Transverse colon (tissue), 4 donors: ENCODE data around the gene GABARAPL1. TPM values are rescaled to one million over a fixed set of nuclear protein-coding genes. Genes with fewer than 3 reads are reported as not detected.

Experiments used
- DNase-seq: peaks from one replicate; pipeline ENCODE4 v3.0.0-alpha.2; 2019
- H3K27ac ChIP-seq, 4 donors: fragments of 200-600 bp; sonication (generic); 2 replicates each; pipeline ENCODE4 v1.5.1; 2016 to 2018; ENCODE audit warnings: inconsistent platforms in 4 of 4
- H3K27me3 ChIP-seq: fragments of 200-600 bp; sonication (generic); 2 replicates; pipeline ENCODE4 v1.5.1; 2017; ENCODE audit warnings: inconsistent platforms
- H3K36me3 ChIP-seq, 4 donors: fragments of 200-600 bp; sonication (generic); 2 replicates each; pipeline ENCODE4 v1.5.1; 2017 to 2019; ENCODE audit warnings: inconsistent platforms in 4 of 4
- H3K4me1 ChIP-seq, 4 donors: fragments of 200-600 bp; sonication (generic); 2 replicates each; pipeline ENCODE4 v1.5.1; 2017 to 2020; ENCODE audit warnings: inconsistent platforms in 4 of 4
- H3K4me3 ChIP-seq, 4 donors: fragments of 200-600 bp; sonication (generic); 1 replicate in 1 of 4; 2 replicates in 3 of 4; pipeline versions ENCODE4 v1.5.1 to v1.6.1; 2017 to 2019; ENCODE audit warnings: inconsistent platforms in 4 of 4
- H3K9me3 ChIP-seq, 2 donors: fragments of 200-600 bp; sonication (generic); 2 replicates each; pipeline ENCODE4 v1.5.1; 2017 to 2019; ENCODE audit warnings: inconsistent platforms in 2 of 2
- EP300 ChIP-seq: sonication (generic); formaldehyde crosslinking; IDR thresholded peaks from one replicate; pipeline ENCODE4 v1.6.1; 2017; ENCODE audit warnings: antibody characterized with exemption, low read depth
- POLR2A ChIP-seq: fragments of 450-650 bp; IDR thresholded peaks from one replicate; pipeline ENCODE4 v1.6.1; 2016; ENCODE audit warnings: antibody characterized with exemption, mild to moderate bottlenecking, moderate library complexity
- POLR2AphosphoS5 ChIP-seq, 3 donors: sonication (generic); formaldehyde crosslinking; IDR thresholded peaks; one replicate each; pipeline ENCODE4 v1.6.1; 2016; ENCODE audit warnings: antibody characterized with exemption in 3 of 3
- WGBS, 2 donors: methylation state at CpG; one replicate each; pipeline ENCODE4 v1.1.5; 2018; ENCODE audit warnings: low coverage in 1 of 2; 5-methylcytosine and 5-hydroxymethylcytosine counted together
- in situ Hi-C, 4 donors: fragments of 200-750 bp; cut with MboI; loops; one replicate each; pipeline versions ENCODE4 v1.15.0 to v1.15.1; 2017; ENCODE audit warnings: low sequenced_read_pairs in 3 of 4, low pct_ligation_motif_present in 1 of 4, low pct_unique_long_range_greater_than_20kb in 1 of 4
- intact Hi-C: fragments of 100-400 bp; cut with DNase I; formaldehyde crosslinking; loops from one replicate; pipeline ENCODE4 v1.15.1; 2023; ENCODE audit warnings: low total_unique reads
- total RNA-seq, 4 donors: library from RNA; depleted of rRNA; stranded (reverse); fragments of >200 nt; gene quantifications; one replicate each; pipeline ENCODE4 v1.1.0, GENCODE V29; 2016
- TF ChIP-seq, protein P1 (sequence below), 5 experiments: fragments of 200-600 bp in 3 of 5; fragments of 450-650 bp in 2 of 5; sonication (generic) in 3 of 5; IDR thresholded peaks; 1 replicate in 2 of 5; 2 replicates in 3 of 5; pipeline ENCODE4 v1.5.1; 2016 to 2017; ENCODE audit warnings: antibody characterized with exemption in 5 of 5, inconsistent platforms in 3 of 5, mild to moderate bottlenecking in 2 of 5, moderate library complexity in 1 of 5

The GABARAPL1 gene
- total RNA-seq, 4 donors from 2014 or later, result 33.6 to 65.3 (median 59.5) TPM

DNA sequence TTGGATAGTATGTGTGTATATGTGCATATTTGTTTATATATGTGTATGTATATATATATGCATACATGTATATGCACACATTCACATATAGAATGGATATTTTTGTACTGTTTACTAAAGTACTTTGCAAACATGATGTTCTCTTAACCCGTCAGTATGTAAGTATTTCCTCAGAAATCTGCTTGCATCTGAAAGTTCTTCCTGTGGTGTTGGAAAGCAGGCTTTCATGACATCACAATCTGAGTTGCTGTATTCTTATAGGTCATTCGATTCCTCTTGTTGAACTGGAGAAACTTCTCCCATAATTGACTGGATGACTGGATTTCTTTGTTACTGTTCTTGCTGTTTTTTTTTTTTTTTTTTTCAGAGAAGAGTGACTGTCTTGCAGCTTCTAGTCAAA is 29.1 kb downstream of the GABARAPL1 start:
- in situ Hi-C loops (loop anchor here (25.0 kb wide), 3 partner anchors 321 to 1246 kb away; no protein-coding TSS in a partner anchor), intact Hi-C loops (no loop called here)
- 60 to 68% methylated on average over 2 of the region's 2 CpGs for WGBS, 2 donors
- Histone ChIP-seq H3K4me1 (no peaks in the 10 kb centered on the region), H3K27me3 (no peaks in the 10 kb centered on the region), H3K9me3 (no peaks in the 10 kb centered on the region), H3K36me3 (no peaks in the 10 kb centered on the region), H3K4me3 (no peak overlapping the region), H3K27ac (no peak overlapping the region)
- no peak for DNase-seq
- TF ChIP-seq POLR2AphosphoS5 (IDR thresholded peaks at IDR 0.05) (no peak), POLR2A (no peak), EP300 (no peak)
- TF ChIP-seq, protein P1, sequence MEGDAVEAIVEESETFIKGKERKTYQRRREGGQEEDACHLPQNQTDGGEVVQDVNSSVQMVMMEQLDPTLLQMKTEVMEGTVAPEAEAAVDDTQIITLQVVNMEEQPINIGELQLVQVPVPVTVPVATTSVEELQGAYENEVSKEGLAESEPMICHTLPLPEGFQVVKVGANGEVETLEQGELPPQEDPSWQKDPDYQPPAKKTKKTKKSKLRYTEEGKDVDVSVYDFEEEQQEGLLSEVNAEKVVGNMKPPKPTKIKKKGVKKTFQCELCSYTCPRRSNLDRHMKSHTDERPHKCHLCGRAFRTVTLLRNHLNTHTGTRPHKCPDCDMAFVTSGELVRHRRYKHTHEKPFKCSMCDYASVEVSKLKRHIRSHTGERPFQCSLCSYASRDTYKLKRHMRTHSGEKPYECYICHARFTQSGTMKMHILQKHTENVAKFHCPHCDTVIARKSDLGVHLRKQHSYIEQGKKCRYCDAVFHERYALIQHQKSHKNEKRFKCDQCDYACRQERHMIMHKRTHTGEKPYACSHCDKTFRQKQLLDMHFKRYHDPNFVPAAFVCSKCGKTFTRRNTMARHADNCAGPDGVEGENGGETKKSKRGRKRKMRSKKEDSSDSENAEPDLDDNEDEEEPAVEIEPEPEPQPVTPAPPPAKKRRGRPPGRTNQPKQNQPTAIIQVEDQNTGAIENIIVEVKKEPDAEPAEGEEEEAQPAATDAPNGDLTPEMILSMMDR (IDR thresholded peaks at IDR 0.05), result no peak

DNA sequence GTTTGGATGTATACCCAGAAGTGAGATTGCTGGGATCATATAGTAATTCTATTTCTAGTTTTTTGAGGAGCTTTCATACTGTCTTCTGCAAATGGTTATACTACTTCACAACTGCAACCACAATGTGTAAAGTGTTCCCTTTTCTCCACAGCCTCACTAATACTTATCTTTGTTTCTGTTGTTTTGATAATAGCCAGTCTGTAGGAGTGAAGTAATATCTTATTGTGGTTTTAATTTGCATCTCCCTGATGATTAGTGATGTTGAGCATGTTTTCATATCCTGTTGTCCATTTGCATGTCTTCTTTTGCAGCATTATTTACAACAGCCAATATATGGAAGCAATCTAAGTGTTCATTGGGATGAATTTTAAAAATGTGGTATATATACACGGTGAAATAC is 29.9 kb downstream of the GABARAPL1 start:
- Histone ChIP-seq H3K36me3 (no peaks in the 10 kb centered on the region), H3K9me3 (no peaks in the 10 kb centered on the region), H3K27ac (no peak overlapping the region), H3K4me1 (no peaks in the 10 kb centered on the region), H3K4me3 (no peak overlapping the region), H3K27me3 (no peaks in the 10 kb centered on the region)
- DNase-seq, result no peak
- 73 to 80% methylated on average over 1 of the region's 1 CpG for WGBS, 2 donors
- TF ChIP-seq, protein P1 (IDR thresholded peaks at IDR 0.05), result no peak
- TF ChIP-seq POLR2A (no peak), POLR2AphosphoS5 (IDR thresholded peaks at IDR 0.05) (no peak), EP300 (no peak)
- intact Hi-C loops (no loop called here), in situ Hi-C loops (loop anchor here (25.0 kb wide), 3 partner anchors 320 to 1245 kb away; no protein-coding TSS in a partner anchor)

DNA sequence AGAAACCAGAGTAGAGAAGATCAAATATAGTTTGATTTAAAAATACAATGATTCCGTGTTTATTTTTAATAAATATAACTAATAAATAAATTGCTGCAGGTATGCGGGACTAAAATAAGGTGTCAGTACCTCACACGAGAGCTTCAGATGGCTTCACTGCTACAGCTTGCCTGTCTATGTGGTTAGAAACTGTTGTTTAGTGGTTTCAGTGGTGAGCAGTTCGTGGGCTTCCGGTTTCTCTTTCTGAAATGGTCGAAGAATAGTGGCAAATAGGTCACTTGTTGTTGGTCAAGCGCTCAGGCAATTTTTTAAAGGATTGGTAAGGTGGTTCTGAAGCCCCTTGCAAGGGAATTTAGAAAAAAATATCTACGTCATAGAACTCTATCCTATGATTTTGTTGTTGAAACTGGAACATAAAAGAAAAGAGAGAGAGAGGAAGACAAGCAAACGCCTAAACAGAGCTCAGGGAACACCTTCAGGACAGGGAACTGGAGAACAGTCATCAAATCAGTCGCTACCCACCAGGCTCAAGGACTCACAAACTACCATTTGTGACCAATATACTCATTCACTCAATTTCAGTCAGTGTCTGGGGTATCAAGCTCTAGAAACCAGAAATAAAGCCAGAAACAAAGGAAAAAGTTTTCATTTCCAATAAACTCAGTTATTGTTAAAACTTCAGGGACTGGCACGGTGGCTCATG is 31.3 kb downstream of the GABARAPL1 start:
- in situ Hi-C loops (loop anchor here (25.0 kb wide), 3 partner anchors 318 to 1243 kb away; no protein-coding TSS in a partner anchor), intact Hi-C loops (no loop called here)
- DNase-seq, result peak; percentile 11
- Histone ChIP-seq H3K27ac (no peak overlapping the region), H3K4me3 (no peak overlapping the region), H3K4me1 (no peaks in the 10 kb centered on the region), H3K9me3 (no peaks in the 10 kb centered on the region), H3K27me3 (no peaks in the 10 kb centered on the region), H3K36me3 (no peaks in the 10 kb centered on the region)
- WGBS, 2 donors, result 61 to 65% methylated on average over 6 to 11 of the region's 11 CpGs
- TF ChIP-seq, protein P1 (IDR thresholded peaks at IDR 0.05), result no peak
- TF ChIP-seq EP300 (no peak), POLR2A (no peak), POLR2AphosphoS5 (IDR thresholded peaks at IDR 0.05) (no peak)

DNA sequence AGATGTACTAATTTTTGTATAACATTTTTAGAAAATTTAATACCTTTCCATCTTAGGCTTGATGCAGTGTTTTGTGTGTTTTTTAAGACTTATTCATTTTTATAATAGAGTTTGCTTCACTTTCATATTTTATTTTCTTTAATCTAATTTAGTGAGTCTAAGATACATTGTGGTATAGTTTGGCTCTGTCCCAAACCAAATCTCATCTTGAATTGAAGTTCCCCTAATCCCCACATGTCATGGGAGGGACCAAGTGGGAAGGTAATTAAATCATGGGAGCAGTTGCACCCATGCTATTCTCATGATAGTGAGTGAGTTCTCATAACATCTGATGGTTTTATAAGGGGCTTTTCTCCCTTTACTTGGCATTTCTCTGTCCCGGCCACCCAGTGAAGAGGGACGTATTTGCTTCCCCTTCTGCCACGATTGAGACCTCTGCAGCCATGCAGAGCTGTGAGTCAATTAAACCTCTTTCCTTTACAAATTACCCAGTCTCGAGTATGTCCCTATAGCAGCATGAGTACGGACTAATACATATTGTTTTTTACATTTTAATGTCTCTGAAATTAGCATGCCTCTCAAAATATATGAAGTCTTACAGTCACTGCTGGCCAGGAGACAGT is 34.9 kb downstream of the GABARAPL1 start:
- DNase-seq, result no peak
- TF ChIP-seq, protein P1 (IDR thresholded peaks at IDR 0.05), result no peak
- TF ChIP-seq POLR2A (no peak), POLR2AphosphoS5 (IDR thresholded peaks at IDR 0.05) (no peak), EP300 (no peak)
- Histone ChIP-seq H3K27me3 (no peaks in the 10 kb centered on the region), H3K27ac (no peak overlapping the region), H3K36me3 (no peaks in the 10 kb centered on the region), H3K9me3 (no peaks in the 10 kb centered on the region), H3K4me1 (no peaks in the 10 kb centered on the region), H3K4me3 (no peak overlapping the region)
- in situ Hi-C loops (loop anchor here (25.0 kb wide), 3 partner anchors 315 to 1240 kb away; no protein-coding TSS in a partner anchor), intact Hi-C loops (no loop called here)
- WGBS, 2 donors, result 64 to 79% methylated on average over 5 of the region's 5 CpGs
